Neural progenitor cell (in vitro differentiated cells): ENCODE results near the gene CDH2. TPM values are rescaled to one million over a fixed set of nuclear protein-coding genes. Genes with fewer than 3 reads are reported as not detected.

Source experiments
- DNase-seq: peaks from one replicate; pipeline ENCODE4 v3.0.0-alpha.2; 2016; ENCODE audit warnings: low spot score
- H2AFZ ChIP-seq: fragments of 200-600 bp; sonication (generic); replicated peaks from 2 replicates; pipeline ENCODE4 v1.6.1; 2016; ENCODE audit warnings: antibody characterized with exemption
- H3F3A ChIP-seq: fragments of 200-600 bp; sonication (generic); 2 replicates; pipeline ENCODE4 v1.6.1; 2016; ENCODE audit warnings: antibody characterized with exemption, low read depth
- H3K27ac ChIP-seq: fragments of 200-600 bp; sonication (generic); 2 replicates; pipeline ENCODE4 v1.5.1; 2016; ENCODE audit warnings: mild to moderate bottlenecking
- H3K27me3 ChIP-seq: fragments of 200-600 bp; sonication (generic); 2 replicates; pipeline ENCODE4 v1.6.1; 2016; ENCODE audit warnings: mild to moderate bottlenecking, moderate library complexity
- H3K36me3 ChIP-seq: fragments of 200-600 bp; sonication (generic); 2 replicates; pipeline ENCODE4 v1.5.1; 2016
- H3K4me1 ChIP-seq: fragments of 200-600 bp; sonication (generic); 2 replicates; pipeline ENCODE4 v1.6.1; 2016; ENCODE audit warnings: mixed run types
- H3K4me2 ChIP-seq: fragments of 200-600 bp; sonication (generic); 2 replicates; pipeline ENCODE4 v1.6.1; 2016
- H3K4me3 ChIP-seq: fragments of 200-600 bp; sonication (generic); 2 replicates; pipeline ENCODE4 v1.5.1; 2016
- H3K79me2 ChIP-seq: fragments of 200-600 bp; sonication (generic); 2 replicates; pipeline ENCODE4 v1.6.1; 2016; ENCODE audit warnings: low read depth
- H3K9ac ChIP-seq: fragments of 200-600 bp; sonication (generic); 2 replicates; pipeline ENCODE4 v1.6.1; 2016
- H3K9me3 ChIP-seq: fragments of 200-600 bp; sonication (generic); 2 replicates; pipeline ENCODE4 v1.5.1; 2016; ENCODE audit warnings: low read depth
- H4K20me1 ChIP-seq: fragments of 200-600 bp; sonication (generic); 2 replicates; pipeline ENCODE4 v1.6.1; 2016; ENCODE audit warnings: low read depth
- H3K27ac Mint-ChIP-seq: 3 replicates; pipeline ENCODE4 v1.8.0; 2021; ENCODE audit warnings: mixed read lengths
- H3K27me3 Mint-ChIP-seq: 2 replicates; pipeline ENCODE4 v1.8.0; 2022; ENCODE audit warnings: low read depth, mild to moderate bottlenecking, inconsistent platforms, moderate library complexity, mixed read lengths; ENCODE audit not compliant: insufficient read depth
- H3K36me3 Mint-ChIP-seq: 3 replicates; pipeline ENCODE4 v1.8.0; 2021; ENCODE audit warnings: mixed read lengths
- H3K4me1 Mint-ChIP-seq: 3 replicates; pipeline ENCODE4 v1.8.0; 2021; ENCODE audit warnings: mixed read lengths
- H3K4me3 Mint-ChIP-seq: 3 replicates; pipeline ENCODE4 v1.8.0; 2021; ENCODE audit warnings: mild to moderate bottlenecking, moderate library complexity, mixed read lengths
- H3K9me3 Mint-ChIP-seq: 3 replicates; pipeline ENCODE4 v1.8.0; 2020; ENCODE audit warnings: mixed read lengths
- CTCF ChIP-seq: fragments of 200-600 bp; sonication (generic); IDR thresholded peaks from 2 replicates; pipeline ENCODE4 v1.5.1; 2017; ENCODE audit warnings: antibody characterized with exemption, mild to moderate bottlenecking
- EZH2 ChIP-seq: fragments of 200-600 bp; sonication (generic); IDR thresholded peaks from 2 replicates; pipeline ENCODE4 v1.6.1; 2017; ENCODE audit warnings: antibody characterized with exemption, mild to moderate bottlenecking, moderate library complexity
- EZH2phosphoT487 ChIP-seq: fragments of 200-600 bp; sonication (generic); IDR thresholded peaks from 2 replicates; pipeline ENCODE4 v1.6.1; 2017; ENCODE audit warnings: antibody characterized with exemption
- total RNA-seq: library from RNA; depleted of rRNA; stranded (reverse); fragments of >200 nt; gene quantifications from 2 replicates; pipeline ENCODE4 v1.2.3, GENCODE V29; 2015; ENCODE audit warnings: low replicate concordance

CDH2 gene
- total RNA-seq, 1 donor from 2014 or later: 459 TPM

- no peaks in the 10 kb centered on the region for H3K27me3 Mint-ChIP-seq
- Histone ChIP-seq H3K4me2 (no peak overlapping the region), H3K27me3 (no peaks in the 10 kb centered on the region), H2AFZ (no peak overlapping the region), H3K27ac (no peak overlapping the region), H3K4me3 (no peak overlapping the region), H3F3A (peaks cover 7% of the 10 kb centered on the region), H3K4me1 (peaks cover 4% of the 10 kb centered on the region), H3K36me3 (peaks cover 16% of the 10 kb centered on the region), H3K9me3 (no peaks in the 10 kb centered on the region), H3K9ac (no peak overlapping the region), H4K20me1 (peaks cover 78% of the 10 kb centered on the region), H3K79me2 (peaks cover 98% of the 10 kb centered on the region)
- H3K27ac Mint-ChIP-seq: no peak overlapping the region
- H3K36me3 Mint-ChIP-seq: peaks cover 53% of the 10 kb centered on the region
- peaks cover 2% of the 10 kb centered on the region for H3K4me1 Mint-ChIP-seq
- peaks cover 28% of the 10 kb centered on the region for H3K9me3 Mint-ChIP-seq
- TF ChIP-seq EZH2phosphoT487: no peak
- no peak for TF ChIP-seq EZH2
- no peak for TF ChIP-seq CTCF
- DNase-seq: no peak
- no peak overlapping the region for H3K4me3 Mint-ChIP-seq
These were observed 77.7 kb downstream of the CDH2 start for GRCh38 chr18:28099237-28099636.

- H4K20me1 ChIP-seq: peaks cover 84% of the 10 kb centered on the region
- TF ChIP-seq EZH2: no peak
- no peak for TF ChIP-seq EZH2phosphoT487
- no peak for TF ChIP-seq CTCF
- H3K27ac ChIP-seq: no peak overlapping the region
- Mint-ChIP-seq H3K36me3 (peaks cover 52% of the 10 kb centered on the region), H3K27me3 (no peaks in the 10 kb centered on the region), H3K27ac (no peak overlapping the region), H3K4me1 (peaks cover 19% of the 10 kb centered on the region), H3K4me3 (no peak overlapping the region), H3K9me3 (peaks cover 16% of the 10 kb centered on the region)
- H3K79me2 ChIP-seq: peaks cover 98% of the 10 kb centered on the region
- H3K4me3 ChIP-seq: no peak overlapping the region
- H2AFZ ChIP-seq: no peak overlapping the region
- no peak overlapping the region for H3K4me2 ChIP-seq
- DNase-seq: no peak
- no peaks in the 10 kb centered on the region for H3K27me3 ChIP-seq
- no peaks in the 10 kb centered on the region for H3K9me3 ChIP-seq
- no peak overlapping the region for H3K9ac ChIP-seq
- peaks cover 28% of the 10 kb centered on the region for H3K4me1 ChIP-seq
- peaks cover 14% of the 10 kb centered on the region for H3F3A ChIP-seq
- peaks cover 16% of the 10 kb centered on the region for H3K36me3 ChIP-seq
These were observed 81.3 kb downstream of the CDH2 start for GRCh38 chr18:28095631-28096030.

- Mint-ChIP-seq H3K4me3 (no peak overlapping the region), H3K9me3 (peaks cover 11% of the 10 kb centered on the region), H3K36me3 (peaks cover 47% of the 10 kb centered on the region), H3K4me1 (peaks cover 24% of the 10 kb centered on the region), H3K27me3 (no peaks in the 10 kb centered on the region), H3K27ac (no peak overlapping the region)
- no peak for TF ChIP-seq EZH2phosphoT487
- no peak for TF ChIP-seq CTCF
- TF ChIP-seq EZH2: no peak
- Histone ChIP-seq H3K4me3 (no peak overlapping the region), H3K9me3 (no peaks in the 10 kb centered on the region), H3K27me3 (no peaks in the 10 kb centered on the region), H3K9ac (no peak overlapping the region), H3K27ac (no peak overlapping the region), H3K36me3 (peaks cover 16% of the 10 kb centered on the region), H3F3A (peaks cover 19% of the 10 kb centered on the region), H3K79me2 (peaks cover 98% of the 10 kb centered on the region), H3K4me1 (peaks cover 33% of the 10 kb centered on the region), H4K20me1 (peaks cover 84% of the 10 kb centered on the region), H3K4me2 (no peak overlapping the region), H2AFZ (no peak overlapping the region)
- no peak for DNase-seq
These were observed 81.9 kb downstream of the CDH2 start for GRCh38 chr18:28095041-28095440.
